MM.1S (cell line): ENCODE measurements around the gene CP.

Source experiments
- DNase-seq: peaks from one replicate; pipeline ENCODE4 v3.0.0-alpha.2; 2015
- H2AFZ ChIP-seq: fragments of 300-600 bp; sonication (generic); 2 replicates; pipeline ENCODE4 v1.6.0; 2016; ENCODE audit warnings: antibody characterized with exemption, low read length
- H3F3A ChIP-seq: fragments of 300-600 bp; sonication (generic); 2 replicates; pipeline ENCODE4 v1.6.1; 2016; ENCODE audit warnings: mild to moderate bottlenecking, antibody characterized with exemption, low read length, moderate library complexity, mixed read lengths; ENCODE audit not compliant: insufficient read depth
- H3K27ac ChIP-seq: fragments of 300-600 bp; sonication (generic); 2 replicates; pipeline ENCODE4 v1.5.1; 2016; ENCODE audit warnings: mild to moderate bottlenecking, low read length
- H3K27me3 ChIP-seq: fragments of 300-600 bp; sonication (generic); replicated peaks from 2 replicates; pipeline ENCODE4 v1.6.0; 2016; ENCODE audit warnings: low read length; ENCODE audit not compliant: insufficient read depth
- H3K36me3 ChIP-seq: fragments of 300-600 bp; sonication (generic); replicated peaks from 2 replicates; pipeline ENCODE4 v1.6.1; 2016; ENCODE audit warnings: mild to moderate bottlenecking, low read length, mixed read lengths; ENCODE audit not compliant: insufficient read depth
- H3K4me1 ChIP-seq: fragments of 300-600 bp; sonication (generic); 2 replicates; pipeline ENCODE4 v1.6.1; 2016; ENCODE audit warnings: low read length, mixed read lengths
- H3K4me2 ChIP-seq: fragments of 300-600 bp; sonication (generic); 2 replicates; pipeline ENCODE4 v1.6.0; 2016; ENCODE audit warnings: low read depth, low read length
- H3K4me3 ChIP-seq: fragments of 300-600 bp; sonication (generic); 2 replicates; pipeline ENCODE4 v1.5.1; 2016; ENCODE audit warnings: low read length, mixed read lengths
- H3K79me2 ChIP-seq: fragments of 300-600 bp; sonication (generic); 2 replicates; pipeline ENCODE4 v1.6.1; 2016; ENCODE audit warnings: mixed run types, low read length, mixed read lengths
- H3K9ac ChIP-seq: fragments of 300-600 bp; sonication (generic); 2 replicates; pipeline ENCODE4 v1.6.1; 2016; ENCODE audit warnings: low read length, mixed read lengths
- H3K9me2 ChIP-seq: fragments of 300-600 bp; sonication (generic); replicated peaks from 2 replicates; pipeline ENCODE4 v1.6.1; 2016; ENCODE audit warnings: mild to moderate bottlenecking, low read length, mixed read lengths; ENCODE audit not compliant: insufficient read depth
- H3K9me3 ChIP-seq: fragments of 300-600 bp; sonication (generic); replicated peaks from 2 replicates; pipeline ENCODE4 v1.6.1; 2016; ENCODE audit warnings: mild to moderate bottlenecking, low read length, mixed read lengths; ENCODE audit not compliant: insufficient read depth
- H4K20me1 ChIP-seq: fragments of 300-600 bp; sonication (generic); 2 replicates; pipeline ENCODE4 v1.6.1; 2016; ENCODE audit warnings: mild to moderate bottlenecking, low read length, moderate library complexity, mixed read lengths; ENCODE audit not compliant: insufficient read depth
- EZH2 ChIP-seq: fragments of 300-600 bp; sonication (generic); optimal IDR thresholded peaks from 2 replicates; pipeline ENCODE3; 2017; ENCODE audit warnings: low read depth, mild to moderate bottlenecking, antibody characterized with exemption, low read length, mixed read lengths
- EZH2phosphoT487 ChIP-seq: fragments of 300-600 bp; sonication (generic); IDR thresholded peaks from 2 replicates; pipeline ENCODE4 v1.6.1; 2018; ENCODE audit warnings: antibody characterized with exemption, low read length
- TF ChIP-seq, protein P1 (sequence below): fragments of 300-600 bp; sonication (generic); IDR thresholded peaks from 2 replicates; pipeline ENCODE4 v1.5.1; 2016; ENCODE audit warnings: antibody characterized with exemption, low read length, mixed read lengths

CP gene

DNA sequence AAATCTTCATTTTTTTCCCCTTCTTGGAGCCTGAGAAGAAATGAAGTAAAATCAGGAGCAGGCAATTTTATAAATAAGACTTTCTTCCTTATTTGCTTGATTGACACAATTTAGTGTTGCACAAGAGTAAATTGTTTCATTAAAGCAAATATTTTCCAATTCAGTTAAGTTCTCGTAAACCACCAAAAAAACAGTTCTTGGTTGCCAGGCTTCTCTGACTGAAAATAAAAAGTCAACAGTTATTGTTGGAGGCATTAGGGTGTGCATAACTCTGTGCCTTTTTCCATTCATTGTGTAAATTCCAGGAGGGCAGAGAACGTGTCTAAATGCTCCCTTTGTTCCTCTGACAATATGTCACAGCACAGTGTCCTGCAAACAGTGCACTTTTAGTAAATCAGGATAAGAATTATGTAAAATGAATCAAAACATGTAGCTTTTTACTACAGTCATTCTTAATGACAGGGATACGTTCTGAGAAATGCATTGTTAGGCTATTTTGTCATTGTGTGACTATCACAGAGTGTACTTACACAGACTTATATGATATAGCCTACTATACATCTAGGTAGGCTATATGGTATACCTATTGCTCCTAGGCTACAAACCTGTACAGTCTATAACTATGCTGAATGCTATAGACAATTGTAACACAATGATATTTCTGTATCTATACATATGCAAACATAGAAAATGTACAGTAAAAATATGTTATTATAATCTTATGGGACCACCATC lies at the start of gene CP:
Gene CP, minus strand, starts transcription at position 47 of the 735 bp plus-strand sequence. Its CDS starts 37 bp downstream, at position 10.
- DNase-seq: no peak
- TF ChIP-seq EZH2phosphoT487 (no peak), EZH2 (no peak)
- TF ChIP-seq, protein P1, sequence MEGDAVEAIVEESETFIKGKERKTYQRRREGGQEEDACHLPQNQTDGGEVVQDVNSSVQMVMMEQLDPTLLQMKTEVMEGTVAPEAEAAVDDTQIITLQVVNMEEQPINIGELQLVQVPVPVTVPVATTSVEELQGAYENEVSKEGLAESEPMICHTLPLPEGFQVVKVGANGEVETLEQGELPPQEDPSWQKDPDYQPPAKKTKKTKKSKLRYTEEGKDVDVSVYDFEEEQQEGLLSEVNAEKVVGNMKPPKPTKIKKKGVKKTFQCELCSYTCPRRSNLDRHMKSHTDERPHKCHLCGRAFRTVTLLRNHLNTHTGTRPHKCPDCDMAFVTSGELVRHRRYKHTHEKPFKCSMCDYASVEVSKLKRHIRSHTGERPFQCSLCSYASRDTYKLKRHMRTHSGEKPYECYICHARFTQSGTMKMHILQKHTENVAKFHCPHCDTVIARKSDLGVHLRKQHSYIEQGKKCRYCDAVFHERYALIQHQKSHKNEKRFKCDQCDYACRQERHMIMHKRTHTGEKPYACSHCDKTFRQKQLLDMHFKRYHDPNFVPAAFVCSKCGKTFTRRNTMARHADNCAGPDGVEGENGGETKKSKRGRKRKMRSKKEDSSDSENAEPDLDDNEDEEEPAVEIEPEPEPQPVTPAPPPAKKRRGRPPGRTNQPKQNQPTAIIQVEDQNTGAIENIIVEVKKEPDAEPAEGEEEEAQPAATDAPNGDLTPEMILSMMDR: no peak
- Histone ChIP-seq H3K4me2 (no peak within 1 kb of the TSS), H3K4me1 (peaks cover 3% of the 10 kb centered on the region; the same call in 1 of the 2 replicates), H3F3A (peaks cover 14% of the 10 kb centered on the region), H3K9me3 (no peaks in the 10 kb centered on the region), H3K4me3 (no peak within 1 kb of the TSS), H3K36me3 (no peaks in the 10 kb centered on the region), H3K79me2 (no peaks in the 10 kb centered on the region), H3K9me2 (no peaks in the 10 kb centered on the region), H3K27me3 (no peaks in the 10 kb centered on the region), H3K27ac (no peak within 1 kb of the TSS), H2AFZ (no peak within 1 kb of the TSS), H3K9ac (no peak within 1 kb of the TSS), H4K20me1 (no peaks in the 10 kb centered on the region)

DNA sequence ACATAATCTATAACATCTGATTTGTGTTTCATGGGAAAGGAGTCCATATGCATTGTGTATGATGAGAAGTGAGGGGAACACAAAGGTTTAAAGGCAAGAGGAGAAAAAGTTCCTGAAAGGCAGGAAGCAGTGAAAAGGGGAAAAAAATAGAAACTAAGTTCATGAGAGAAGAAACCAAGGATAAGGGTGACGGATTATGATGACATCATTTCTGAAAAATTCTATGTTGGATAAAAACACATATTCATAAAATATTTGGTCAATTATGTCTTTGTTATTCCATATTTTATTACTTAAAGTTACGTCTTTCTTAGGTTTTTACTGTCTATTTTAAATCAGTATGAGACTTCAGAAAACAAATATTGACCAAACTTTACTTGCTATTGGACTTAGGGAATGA lies 48.6 kb upstream of the CP start:
- H3K79me2 ChIP-seq: no peaks in the 10 kb centered on the region
- H3K27me3 ChIP-seq: no peaks in the 10 kb centered on the region
- no peaks in the 10 kb centered on the region for H3K4me1 ChIP-seq
- H3F3A ChIP-seq: no peaks in the 10 kb centered on the region
- H3K36me3 ChIP-seq: no peaks in the 10 kb centered on the region
- no peak overlapping the region for H3K9ac ChIP-seq
- no peak overlapping the region for H2AFZ ChIP-seq
- no peaks in the 10 kb centered on the region for H4K20me1 ChIP-seq
- H3K4me2 ChIP-seq: no peak overlapping the region
- no peak for DNase-seq
- H3K9me2 ChIP-seq: no peaks in the 10 kb centered on the region
- no peaks in the 10 kb centered on the region for H3K9me3 ChIP-seq
- no peak overlapping the region for H3K4me3 ChIP-seq
- TF ChIP-seq, protein P1: no peak
- TF ChIP-seq EZH2 (no peak), EZH2phosphoT487 (no peak)
- H3K27ac ChIP-seq: no peak overlapping the region

DNA sequence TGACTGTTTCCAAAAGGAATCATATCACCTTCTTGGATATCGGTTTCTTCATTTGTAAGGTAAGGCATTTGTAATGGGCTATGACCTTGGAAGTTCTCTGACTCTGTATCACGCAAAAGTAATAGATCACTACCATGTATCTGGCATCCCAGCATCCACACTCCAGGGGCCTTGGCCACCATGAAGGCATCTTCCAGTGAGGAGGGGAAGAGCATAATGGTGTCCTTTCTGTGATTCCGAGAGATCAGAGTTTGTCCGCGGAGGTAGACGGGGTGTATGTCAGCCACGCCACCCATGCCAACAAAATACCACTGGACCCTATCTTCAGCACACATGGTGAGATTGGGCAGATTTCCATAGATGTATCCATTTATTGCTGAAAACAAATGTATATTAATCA lies 48.1 kb upstream of the CP start:
- no peak for DNase-seq
- no peaks in the 10 kb centered on the region for H3K36me3 ChIP-seq
- no peak overlapping the region for H3K27ac ChIP-seq
- no peak overlapping the region for H3K4me2 ChIP-seq
- no peaks in the 10 kb centered on the region for H4K20me1 ChIP-seq
- no peak overlapping the region for H3K4me3 ChIP-seq
- H3K9me3 ChIP-seq: no peaks in the 10 kb centered on the region
- no peak overlapping the region for H3K9ac ChIP-seq
- H3F3A ChIP-seq: no peaks in the 10 kb centered on the region
- no peaks in the 10 kb centered on the region for H3K27me3 ChIP-seq
- H3K9me2 ChIP-seq: no peaks in the 10 kb centered on the region
- no peaks in the 10 kb centered on the region for H3K4me1 ChIP-seq
- no peak for TF ChIP-seq EZH2phosphoT487
- no peak for TF ChIP-seq EZH2
- TF ChIP-seq, protein P1: no peak
- H2AFZ ChIP-seq: no peak overlapping the region
- no peaks in the 10 kb centered on the region for H3K79me2 ChIP-seq
